Superior temporal gyrus (tissue), 1 donor: ENCODE results near the gene PLXNA2.

Experiments
- DNase-seq: peaks from one replicate; pipeline ENCODE4 v3.0.0-alpha.2; 2016; ENCODE audit errors: extremely low spot score

PLXNA2 gene

DNA sequence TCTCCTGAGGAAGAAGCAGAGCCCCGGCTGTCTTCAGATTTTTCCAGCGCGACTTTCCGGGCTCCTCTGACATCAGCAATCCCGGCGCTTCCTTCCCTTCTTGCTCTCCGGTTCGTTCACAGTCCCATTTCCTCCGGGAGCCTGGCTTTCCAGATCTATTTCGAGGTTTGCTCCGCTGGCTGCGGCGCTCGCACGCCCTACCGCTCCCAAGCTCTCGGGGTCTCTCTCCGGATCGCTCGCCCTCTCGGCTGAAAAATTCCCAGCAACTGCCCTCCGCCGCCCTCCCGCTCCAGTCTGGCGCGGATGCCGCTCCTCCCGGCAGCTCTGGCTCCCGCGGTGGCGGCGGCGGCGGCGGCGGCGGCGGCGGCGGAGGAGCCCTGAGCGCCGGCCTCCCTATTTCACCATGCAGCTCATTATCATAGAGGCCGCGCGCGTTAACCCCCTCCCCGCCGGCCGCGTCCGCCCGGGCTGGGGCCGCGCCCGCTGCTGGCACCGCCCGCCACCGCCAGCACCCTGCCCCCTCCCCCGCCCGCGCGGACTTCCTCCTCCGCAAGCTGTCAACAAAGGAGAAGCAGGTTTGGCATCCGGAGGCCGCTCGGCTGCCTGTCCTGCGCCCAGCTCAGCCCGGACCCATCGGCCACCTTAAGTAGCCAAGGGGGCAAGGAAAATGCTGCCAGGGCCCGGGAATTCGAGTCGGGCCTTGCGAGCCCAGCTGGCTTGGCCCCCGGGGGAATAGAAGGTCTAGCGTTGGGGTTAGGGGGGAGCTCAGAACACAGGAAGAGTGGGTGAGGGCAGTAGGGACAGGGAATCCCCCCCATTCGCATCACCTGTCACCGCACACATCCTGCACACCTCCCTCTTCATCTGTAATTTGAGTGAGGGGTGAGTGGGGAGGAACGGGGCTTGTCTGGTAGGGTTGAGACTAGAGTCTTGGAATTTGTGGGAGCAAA lies at the start of gene PLXNA2:
TSS of gene PLXNA2 (minus strand) at position 418 of the 950 bp plus-strand sequence. CDS start 26,462 bp downstream, outside the sequence.
- no peak for DNase-seq

DNA sequence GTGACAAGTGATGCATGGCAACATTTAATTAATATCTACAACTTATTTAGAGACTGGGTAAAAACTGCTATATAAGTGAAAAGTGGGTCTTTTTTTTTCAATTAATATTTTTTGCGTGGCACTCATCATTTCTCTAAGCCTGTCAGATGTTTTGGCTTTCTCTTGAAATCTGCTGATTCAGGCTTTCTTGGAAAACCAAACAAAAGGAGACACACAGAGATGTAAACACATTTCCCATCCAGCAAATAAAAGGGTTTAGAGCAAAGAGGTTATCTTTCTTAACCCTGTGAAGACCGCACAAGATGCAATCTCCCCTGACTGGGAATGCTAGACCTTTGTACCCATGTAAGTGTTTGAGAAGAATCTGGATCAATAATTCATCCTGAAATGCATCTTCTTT lies 48.7 kb upstream of the PLXNA2 start:
- DNase-seq, result no peak

- no peak for DNase-seq
These were observed 47.9 kb upstream of the PLXNA2 start for GRCh38 chr1:208291923-208292711.

- no peak for DNase-seq
These were observed 46.9 kb upstream of the PLXNA2 start for GRCh38 chr1:208291129-208291528.

GRCh38 chr1:208289716-208290115 lies 45.5 kb upstream of the PLXNA2 start:
- no peak for DNase-seq

GRCh38 chr1:208288495-208288894 lies 44.3 kb upstream of the PLXNA2 start:
- no peak for DNase-seq

DNA sequence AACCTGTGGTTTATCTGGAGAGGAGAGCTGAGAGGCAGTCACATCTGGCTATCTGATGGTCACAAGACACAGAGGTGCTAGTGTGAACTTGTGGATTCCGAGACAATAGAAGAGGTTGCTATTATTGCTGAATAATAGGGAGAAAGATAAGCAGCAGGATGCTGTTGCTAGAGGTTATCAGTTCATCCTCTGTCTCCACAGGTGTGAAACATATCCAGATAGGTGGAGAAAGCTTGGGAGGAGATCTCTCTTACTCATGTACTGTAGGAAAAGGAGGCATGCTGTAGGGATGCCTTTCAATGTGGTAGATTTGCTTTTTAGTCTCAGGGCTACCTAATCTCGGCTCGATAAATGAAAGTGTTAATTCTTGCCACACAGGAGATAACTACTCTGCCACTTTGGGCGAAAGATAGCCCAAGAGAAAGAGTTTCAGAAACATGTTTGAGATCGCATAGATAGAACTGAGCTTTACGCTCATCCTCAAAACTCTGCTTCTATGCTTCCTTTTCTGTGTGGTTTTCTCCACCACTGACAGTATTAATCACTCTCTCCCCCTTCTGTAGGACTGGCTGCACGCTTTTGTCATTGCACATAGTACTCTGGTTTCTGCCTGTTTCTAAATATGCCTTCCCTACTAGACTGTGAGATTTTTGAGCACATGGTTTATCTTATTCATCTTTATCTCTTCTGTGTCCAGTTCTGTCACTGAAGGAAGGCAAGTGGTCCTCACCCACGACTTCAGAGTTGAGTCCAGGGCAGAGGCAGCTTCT lies 36.7 kb upstream of the PLXNA2 start:
- no peak for DNase-seq

GRCh38 chr1:208279826-208280588 lies 35.8 kb upstream of the PLXNA2 start:
- no peak for DNase-seq

GRCh38 chr1:208278638-208279037 lies 34.5 kb upstream of the PLXNA2 start:
- DNase-seq, result no peak

GRCh38 chr1:208276757-208277435 lies 32.7 kb upstream of the PLXNA2 start:
- DNase-seq, result no peak

DNA sequence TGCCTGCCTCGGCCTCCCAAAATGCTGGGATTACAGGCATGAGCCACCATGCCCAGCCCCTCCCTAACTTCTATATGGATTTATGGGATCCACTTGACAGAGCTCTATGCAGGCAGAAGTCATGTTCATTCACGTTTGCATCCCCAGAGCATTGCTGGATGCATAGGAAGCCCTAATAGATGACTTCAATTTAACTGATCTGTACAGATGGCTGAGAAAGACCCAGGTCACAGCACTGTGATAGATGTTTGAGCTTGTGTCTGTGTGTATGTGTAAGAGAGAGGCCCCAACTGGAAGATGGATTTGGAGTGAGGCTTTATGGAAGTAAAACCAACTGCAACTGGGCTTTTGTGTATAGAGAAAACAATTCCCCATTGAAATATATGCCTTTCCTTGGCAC lies 30.9 kb upstream of the PLXNA2 start:
- no peak for DNase-seq

GRCh38 chr1:208273386-208274017 lies 29.3 kb upstream of the PLXNA2 start:
- no peak for DNase-seq

DNA sequence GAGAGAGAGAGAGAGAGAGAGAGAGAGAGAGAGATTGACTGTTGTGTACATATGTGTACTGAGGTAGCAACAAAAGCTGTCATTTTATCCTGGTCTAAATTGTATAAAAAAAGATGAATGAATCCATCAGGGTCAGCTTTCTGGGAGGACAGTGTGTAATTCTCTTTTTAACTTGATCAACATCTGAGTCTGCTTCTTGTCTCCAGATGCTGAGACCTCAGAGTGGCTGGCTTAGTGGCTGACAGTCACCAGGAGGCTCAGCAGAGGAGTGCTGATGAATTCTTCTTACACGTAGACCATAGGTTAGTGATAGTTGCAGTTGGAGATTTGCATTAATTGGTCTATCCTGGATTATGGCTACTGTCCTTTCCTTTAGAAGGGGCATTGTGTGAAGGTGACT lies 28.5 kb upstream of the PLXNA2 start:
- DNase-seq, result peak; percentile 19

- DNase-seq, result peak; percentile 56
These were observed 28.1 kb upstream of the PLXNA2 start for GRCh38 chr1:208272311-208272710.

GRCh38 chr1:208271236-208271635 lies 27.1 kb upstream of the PLXNA2 start:
- no peak for DNase-seq

DNA sequence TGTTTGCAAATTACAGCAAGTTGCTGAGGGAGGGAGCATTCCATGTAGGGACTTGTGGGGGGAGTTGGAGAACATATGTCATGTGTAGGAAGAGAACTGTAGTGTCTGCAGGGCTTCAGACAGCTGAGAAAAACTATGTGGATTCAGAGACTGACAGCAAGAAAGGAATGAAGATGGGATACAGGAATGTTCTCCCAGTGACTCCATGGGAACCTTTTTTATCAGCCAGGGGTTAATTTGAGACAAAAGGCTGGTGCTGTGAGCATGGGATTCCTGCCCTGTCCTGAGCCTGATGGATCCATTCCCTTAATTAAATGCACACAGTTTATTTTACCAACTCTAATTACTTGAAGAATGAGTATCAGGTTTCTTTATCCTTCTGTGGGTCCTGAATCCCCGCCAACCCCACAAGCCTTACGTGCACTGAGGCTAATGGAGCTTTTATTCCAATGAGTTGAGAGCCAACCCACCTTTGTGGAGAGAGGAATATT lies 26.5 kb upstream of the PLXNA2 start:
- no peak for DNase-seq

DNA sequence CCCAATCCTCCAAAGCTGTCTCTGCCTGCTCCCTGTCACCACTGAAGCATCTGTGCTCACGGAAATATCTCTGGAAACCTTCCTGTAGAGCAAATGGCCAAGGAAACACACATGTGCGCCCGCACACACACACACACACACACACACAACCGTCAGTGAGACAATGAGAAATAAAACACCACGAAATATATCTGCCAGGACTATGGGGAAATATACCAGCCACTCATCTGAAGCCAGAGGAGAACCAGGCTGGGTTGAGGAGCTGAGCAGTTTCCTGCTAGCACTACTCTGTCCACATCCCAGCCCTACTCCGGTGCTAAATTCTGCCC lies 25.1 kb upstream of the PLXNA2 start:
- DNase-seq, result peak; percentile 44

- DNase-seq, result no peak
These were observed 24.6 kb upstream of the PLXNA2 start for GRCh38 chr1:208268541-208269337.

- DNase-seq, result no peak
These were observed 21.3 kb upstream of the PLXNA2 start for GRCh38 chr1:208265525-208265924.
